ENCODE measurements around the gene POLD3. TPM values are rescaled to one million over a fixed set of nuclear protein-coding genes. Genes with fewer than 3 reads are reported as not detected.

The POLD3 gene
- total RNA-seq, 1 donor from 2014 or later, result 15.0 TPM

GRCh38 chr11:74673693-74674360 is 81.4 kb downstream of the POLD3 start:
- DNase-seq, result no peak

GRCh38 chr11:74675761-74676160 is 83.4 kb downstream of the POLD3 start:
- DNase-seq, result no peak

DNA sequence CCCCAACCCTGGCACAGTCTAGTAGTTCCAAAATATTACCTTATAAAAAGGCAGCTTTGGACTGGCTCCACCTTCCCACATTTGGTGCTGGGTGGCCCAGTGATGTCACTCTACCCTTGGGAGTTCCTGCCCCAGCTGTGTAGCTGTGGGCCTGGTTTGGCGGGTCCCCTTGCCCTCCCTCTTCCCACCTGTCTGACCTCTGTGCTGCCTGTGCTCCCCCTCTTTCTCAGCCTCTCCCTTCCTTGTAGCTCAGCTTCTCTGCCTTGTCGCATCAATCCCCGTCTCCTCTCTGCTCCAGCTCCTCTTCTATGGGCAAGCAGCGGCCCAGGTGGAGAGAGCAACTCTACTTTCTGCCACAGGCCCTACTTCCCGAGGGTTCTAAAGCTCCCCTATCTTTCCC is 84.2 kb downstream of the POLD3 start:
- DNase-seq, result no peak

- peak; percentile 80 for DNase-seq
Observed at GRCh38 chr11:74677131-74677530, 84.7 kb downstream of the POLD3 start.

- DNase-seq, result no peak
Observed at GRCh38 chr11:74678041-74678440, 85.7 kb downstream of the POLD3 start.

DNA sequence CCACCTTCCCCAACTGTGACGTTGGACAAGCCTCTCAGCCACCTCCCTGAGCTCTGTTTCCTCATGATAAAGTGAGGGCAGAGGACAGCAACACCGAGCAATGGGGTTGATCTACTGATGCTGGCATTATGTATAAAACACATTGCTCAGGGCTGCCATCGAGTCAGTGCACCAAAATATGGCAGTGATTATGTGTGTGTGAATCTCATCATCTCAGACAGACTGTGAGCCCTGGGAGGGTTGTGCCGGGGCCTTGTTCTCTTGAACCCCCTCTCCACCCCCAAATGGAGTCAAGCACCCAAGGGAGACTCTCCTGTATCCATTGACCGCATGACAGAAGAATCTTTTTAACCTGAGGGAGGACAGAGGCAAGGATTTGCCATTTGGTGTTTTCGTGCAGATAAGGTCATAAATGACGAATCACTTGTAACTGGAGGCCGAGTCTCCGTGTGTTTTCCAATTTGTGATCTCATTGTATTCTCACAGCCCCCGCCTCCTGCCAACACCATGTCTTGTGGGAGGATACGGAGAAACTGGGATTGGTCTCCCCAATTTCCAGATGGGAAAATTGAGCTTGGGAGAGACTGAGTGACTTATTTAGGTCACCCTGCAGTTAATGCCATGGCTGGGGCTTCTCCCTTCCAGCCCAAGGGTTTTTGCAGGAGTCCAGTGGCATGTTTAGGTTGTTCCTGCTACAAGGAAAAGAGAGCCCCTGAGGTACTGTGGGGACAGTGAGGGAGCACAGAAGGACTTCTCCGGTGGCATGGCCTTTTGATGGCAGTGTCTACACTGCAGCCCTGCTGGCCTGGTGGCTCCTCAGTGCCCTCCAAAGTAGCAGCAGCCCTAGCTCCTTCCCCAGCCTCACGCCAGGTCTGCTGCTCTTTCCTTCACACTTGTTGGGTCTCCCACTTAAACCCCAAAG is 86.5 kb downstream of the POLD3 start:
- DNase-seq, result no peak

GRCh38 chr11:74679513-74679865 is 87.1 kb downstream of the POLD3 start:
- DNase-seq, result no peak

DNA sequence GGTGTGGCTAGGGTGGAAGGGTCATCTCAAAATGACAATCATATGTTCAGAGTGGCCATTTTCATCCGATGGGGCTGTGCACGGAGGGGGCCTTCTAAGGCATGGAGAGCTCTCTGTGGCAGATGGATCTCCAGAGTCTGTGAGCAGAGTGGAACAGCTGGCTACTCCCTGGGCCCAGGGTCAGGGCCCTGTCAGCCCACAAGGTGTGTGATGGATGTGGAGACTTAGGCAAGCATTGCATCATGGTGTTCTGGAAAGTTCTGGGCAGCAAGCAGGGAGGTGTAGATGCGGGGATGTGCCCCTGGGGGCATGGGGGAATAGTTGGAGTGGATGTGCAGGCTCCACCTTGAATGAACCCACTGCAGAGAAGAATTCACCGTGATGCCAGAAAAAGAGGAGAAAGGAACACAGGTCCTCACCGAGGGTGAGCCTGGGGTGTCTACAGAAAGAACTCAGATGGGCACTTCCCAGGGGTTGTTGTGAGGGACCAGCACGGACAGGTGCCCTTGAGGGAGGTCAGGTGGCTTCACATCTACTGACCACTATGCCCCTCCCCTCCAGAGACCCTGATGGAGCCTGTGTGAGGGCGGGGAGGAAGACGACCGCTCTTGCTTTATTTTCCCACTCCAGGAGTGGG is 87.8 kb downstream of the POLD3 start:
- DNase-seq, result no peak

GRCh38 chr11:74680703-74681531 is 88.5 kb downstream of the POLD3 start:
- no peak for DNase-seq

- peak; percentile 47 for DNase-seq
Observed at GRCh38 chr11:74681686-74682651, 89.6 kb downstream of the POLD3 start.

DNA sequence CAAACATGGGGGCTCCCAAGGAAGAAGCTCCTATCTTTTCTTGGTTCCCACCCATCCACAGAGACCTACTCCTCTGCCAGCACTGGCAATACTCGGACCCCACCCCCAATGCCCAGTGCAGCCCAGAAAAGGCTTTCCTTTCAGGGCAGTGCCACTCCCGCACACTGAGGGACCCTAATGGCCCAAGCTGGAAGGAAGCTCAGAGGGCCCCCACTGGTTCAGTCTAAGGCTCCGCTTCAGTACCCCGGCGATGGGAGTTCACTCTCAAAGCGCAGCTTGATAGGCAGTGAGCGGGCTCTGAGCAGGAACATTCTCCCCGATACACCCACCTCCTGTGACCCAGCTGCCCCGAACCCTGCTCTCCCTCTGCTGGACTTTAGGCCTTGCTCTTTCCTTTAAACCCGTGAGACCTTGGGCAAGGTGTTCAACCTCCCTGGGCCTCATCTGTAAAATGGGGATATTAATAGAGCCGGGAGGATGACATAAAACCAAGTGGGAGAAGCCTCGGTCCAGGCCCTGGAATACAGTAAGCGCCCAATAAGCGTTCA is 90.4 kb downstream of the POLD3 start:
- DNase-seq, result no peak

GRCh38 chr11:74683279-74683871 is 91.0 kb downstream of the POLD3 start:
- peak; percentile 72 for DNase-seq

DNA sequence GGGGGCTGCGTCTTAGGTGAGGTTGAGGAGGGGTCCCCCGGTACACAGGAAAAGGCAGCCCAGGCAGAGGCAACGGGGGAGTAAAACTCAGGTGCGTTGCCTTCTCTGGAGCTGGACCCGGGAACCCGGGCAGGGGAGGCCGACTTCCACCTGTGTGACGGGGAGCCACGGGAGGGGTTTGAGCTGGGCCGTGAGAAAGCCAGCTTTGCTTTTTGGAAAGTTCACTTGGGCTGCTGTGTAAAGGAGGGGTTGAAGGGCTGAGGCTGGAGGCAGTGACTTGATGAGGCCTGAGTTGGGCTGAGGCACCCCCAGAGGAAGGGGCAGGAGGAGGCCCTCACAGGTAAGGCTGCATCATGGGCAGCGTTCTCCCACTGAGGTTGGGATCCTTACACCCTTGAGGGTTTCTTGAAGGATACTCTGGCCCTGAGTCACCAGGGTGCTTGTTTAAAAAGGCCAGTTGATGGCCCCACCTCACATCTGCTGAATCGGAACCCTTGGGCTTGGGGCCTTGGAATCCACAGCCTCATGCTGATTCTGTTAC is 91.6 kb downstream of the POLD3 start:
- DNase-seq, result no peak

DNA sequence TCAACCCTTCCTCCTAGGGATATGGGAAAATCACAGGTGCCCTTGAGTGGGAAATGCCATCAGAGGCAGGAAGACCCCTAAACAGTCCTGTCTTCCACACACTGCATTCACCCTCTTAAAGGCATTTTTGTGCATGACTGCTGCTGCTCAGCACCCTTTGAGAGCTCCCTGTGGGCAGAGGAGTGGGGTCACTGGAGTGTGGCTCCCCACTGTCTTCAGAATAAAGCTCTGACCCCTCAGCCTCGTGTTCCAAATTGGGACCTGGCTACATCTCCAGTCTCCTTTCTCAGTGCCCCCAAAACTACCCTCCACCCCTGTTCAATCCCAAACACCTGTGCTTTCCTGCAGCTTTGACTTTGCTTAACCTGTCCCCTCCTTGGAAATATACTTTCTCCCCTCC is 92.3 kb downstream of the POLD3 start:
- DNase-seq, result no peak

GRCh38 chr11:74685338-74685737 is 93.0 kb downstream of the POLD3 start:
- no peak for DNase-seq

GRCh38 chr11:74685905-74686304 is 93.5 kb downstream of the POLD3 start:
- DNase-seq, result no peak

DNA sequence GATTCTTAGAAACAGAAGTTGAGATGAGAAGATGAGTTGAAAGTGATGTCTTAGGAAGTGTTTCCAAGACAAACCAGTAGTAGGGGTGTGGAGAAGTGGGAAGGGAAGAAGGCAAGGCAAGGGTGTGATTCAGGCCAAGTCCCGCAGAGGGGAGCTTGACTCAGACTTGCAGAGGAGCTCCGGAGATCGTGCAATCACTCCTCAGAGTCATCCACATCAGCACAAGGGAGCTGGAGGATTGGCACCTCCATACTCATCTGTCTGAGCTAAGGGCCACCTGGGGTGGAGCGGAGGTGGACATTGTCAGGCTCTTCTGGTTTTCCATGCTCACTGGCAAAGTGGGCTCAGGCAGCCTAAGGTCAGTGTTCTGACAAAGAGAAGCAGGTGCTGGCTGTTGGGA is 94.4 kb downstream of the POLD3 start:
- DNase-seq, result no peak

GRCh38 chr11:74687237-74688023 is 95.0 kb downstream of the POLD3 start:
- DNase-seq, result no peak

- DNase-seq, result no peak
Observed at GRCh38 chr11:74689666-74690065, 97.3 kb downstream of the POLD3 start.
